ENCODE results near the gene ZCCHC7.

The ZCCHC7 gene

GRCh38 chr9:37236822-37237221 lies 116.4 kb downstream of the ZCCHC7 start:
- Histone ChIP-seq H3K27me3 (replicated peaks; ENCODE audit: control insufficient read depth, insufficient read depth, low read length) (no peaks in the 10 kb centered on the region), H3K36me3 (ENCODE audit: control insufficient read depth, insufficient read depth, low read length) (no peaks in the 10 kb centered on the region; the same call in 1 of the 2 replicates), H3K4me3 (replicated peaks; ENCODE audit: low read depth, low read length) (no peak overlapping the region)
- DNase-seq (ENCODE audit: extremely low read depth, insufficient read length), result no peak
- no peak for TF ChIP-seq CTCF (IDR thresholded peaks at IDR 0.05; ENCODE audit: insufficient read depth, low read length, poor library complexity, severe bottlenecking)

GRCh38 chr9:37238122-37238521 lies 117.7 kb downstream of the ZCCHC7 start:
- H3K36me3 ChIP-seq (ENCODE audit: control insufficient read depth, insufficient read depth, low read length), result no peaks in the 10 kb centered on the region; the same call in 1 of the 2 replicates

GRCh38 chr9:37239224-37239859 lies 119.0 kb downstream of the ZCCHC7 start:
- Histone ChIP-seq H3K27me3 (replicated peaks; ENCODE audit: control insufficient read depth, insufficient read depth, low read length) (no peaks in the 10 kb centered on the region), H3K4me3 (replicated peaks; ENCODE audit: low read depth, low read length) (no peak overlapping the region), H3K36me3 (ENCODE audit: control insufficient read depth, insufficient read depth, low read length) (no peaks in the 10 kb centered on the region; the same call in 1 of the 2 replicates)
- no peak for DNase-seq (ENCODE audit: extremely low read depth, insufficient read length)
- TF ChIP-seq CTCF (IDR thresholded peaks at IDR 0.05; ENCODE audit: insufficient read depth, low read length, poor library complexity, severe bottlenecking), result no peak

More at GRCh38 chr9:37238122-37238521, 117.7 kb downstream of the ZCCHC7 start:
- DNase-seq (ENCODE audit: extremely low read depth, insufficient read length), result no peak
- Histone ChIP-seq H3K27me3 (replicated peaks; ENCODE audit: control insufficient read depth, insufficient read depth, low read length) (no peaks in the 10 kb centered on the region), H3K4me3 (replicated peaks; ENCODE audit: low read depth, low read length) (no peak overlapping the region)
- no peak for TF ChIP-seq CTCF (IDR thresholded peaks at IDR 0.05; ENCODE audit: insufficient read depth, low read length, poor library complexity, severe bottlenecking)

- Histone ChIP-seq H3K4me3 (replicated peaks; ENCODE audit: low read depth, low read length) (no peak overlapping the region), H3K36me3 (ENCODE audit: control insufficient read depth, insufficient read depth, low read length) (no peaks in the 10 kb centered on the region; the same call in 1 of the 2 replicates), H3K27me3 (replicated peaks; ENCODE audit: control insufficient read depth, insufficient read depth, low read length) (no peaks in the 10 kb centered on the region)
- peak; percentile 26 for DNase-seq (ENCODE audit: extremely low read depth, insufficient read length)
- no peak for TF ChIP-seq CTCF (IDR thresholded peaks at IDR 0.05; ENCODE audit: insufficient read depth, low read length, poor library complexity, severe bottlenecking)
These were observed 119.5 kb downstream of the ZCCHC7 start for GRCh38 chr9:37239921-37240320.

GRCh38 chr9:37241340-37241739 lies 121.0 kb downstream of the ZCCHC7 start:
- Histone ChIP-seq H3K27me3 (replicated peaks; ENCODE audit: control insufficient read depth, insufficient read depth, low read length) (no peaks in the 10 kb centered on the region), H3K36me3 (ENCODE audit: control insufficient read depth, insufficient read depth, low read length) (no peaks in the 10 kb centered on the region; the same call in 1 of the 2 replicates), H3K4me3 (replicated peaks; ENCODE audit: low read depth, low read length) (no peak overlapping the region)
- TF ChIP-seq CTCF (IDR thresholded peaks at IDR 0.05; ENCODE audit: insufficient read depth, low read length, poor library complexity, severe bottlenecking), result no peak
- DNase-seq (ENCODE audit: extremely low read depth, insufficient read length), result no peak
